ENCODE results near the gene FOXF1. TPM values are rescaled to one million over a fixed set of nuclear protein-coding genes. Genes with fewer than 3 reads are reported as not detected.

Gene FOXF1
- total and polyA plus RNA-seq, 2 of the 13 experiments (the other 11 are each of a cell fraction or from before 2014, with no cell fraction given): not detected

GRCh38 chr16:86554917-86555703 lies 44.8 kb downstream of the FOXF1 start, which contains the start of gene MTHFSD (continued):
- no peak for TF ChIP-seq POLR2AphosphoS2 (IDR thresholded peaks at IDR 0.05; ENCODE audit: low read depth, low read length)
- 0 out of 2 replicates have a peak, but pooled peaks have one; percentile 16 for TF ChIP-seq ELF3 (CRISPR knock-in tag; IDR thresholded peaks at IDR 0.05)
- TF ChIP-seq ZNF788 (CRISPR knock-in tag; IDR thresholded peaks at IDR 0.05; ENCODE audit: borderline replicate concordance): peak; percentile 80
- TF ChIP-seq FOXP1 (IDR thresholded peaks at IDR 0.05): no peak
- TF ChIP-seq FOXP1 (CRISPR knock-in tag; IDR thresholded peaks at IDR 0.05): no peak
- TF ChIP-seq ZNF619 (CRISPR knock-in tag; IDR thresholded peaks at IDR 0.05): peak; percentile 94
- TF ChIP-seq ATF7-NPFF (CRISPR knock-in tag; IDR thresholded peaks at IDR 0.05; ENCODE audit: low read depth): peak; percentile 49
- TF ChIP-seq KIAA2018 (CRISPR knock-in tag; IDR thresholded peaks at IDR 0.05; ENCODE audit: borderline replicate concordance): 0 out of 2 replicates have a peak, but pooled peaks have one; percentile 85
- TF ChIP-seq XRCC5 (optimal IDR thresholded peaks at IDR 0.05; ENCODE audit: low read length): peak; percentile 47
- 0 out of 2 replicates have a peak, but pooled peaks have one; percentile 62 for TF ChIP-seq ZNF782 (CRISPR knock-in tag; IDR thresholded peaks at IDR 0.05; ENCODE audit: borderline replicate concordance)
- TF ChIP-seq NR1H2 (CRISPR knock-in tag; IDR thresholded peaks at IDR 0.05; ENCODE audit: borderline replicate concordance, low read depth): no peak
- peak; percentile 30; the same call in 1 of the 2 replicates for TF ChIP-seq SOX5 (CRISPR knock-in tag; IDR thresholded peaks at IDR 0.05; ENCODE audit: borderline replicate concordance)
- TF ChIP-seq, protein P1, sequence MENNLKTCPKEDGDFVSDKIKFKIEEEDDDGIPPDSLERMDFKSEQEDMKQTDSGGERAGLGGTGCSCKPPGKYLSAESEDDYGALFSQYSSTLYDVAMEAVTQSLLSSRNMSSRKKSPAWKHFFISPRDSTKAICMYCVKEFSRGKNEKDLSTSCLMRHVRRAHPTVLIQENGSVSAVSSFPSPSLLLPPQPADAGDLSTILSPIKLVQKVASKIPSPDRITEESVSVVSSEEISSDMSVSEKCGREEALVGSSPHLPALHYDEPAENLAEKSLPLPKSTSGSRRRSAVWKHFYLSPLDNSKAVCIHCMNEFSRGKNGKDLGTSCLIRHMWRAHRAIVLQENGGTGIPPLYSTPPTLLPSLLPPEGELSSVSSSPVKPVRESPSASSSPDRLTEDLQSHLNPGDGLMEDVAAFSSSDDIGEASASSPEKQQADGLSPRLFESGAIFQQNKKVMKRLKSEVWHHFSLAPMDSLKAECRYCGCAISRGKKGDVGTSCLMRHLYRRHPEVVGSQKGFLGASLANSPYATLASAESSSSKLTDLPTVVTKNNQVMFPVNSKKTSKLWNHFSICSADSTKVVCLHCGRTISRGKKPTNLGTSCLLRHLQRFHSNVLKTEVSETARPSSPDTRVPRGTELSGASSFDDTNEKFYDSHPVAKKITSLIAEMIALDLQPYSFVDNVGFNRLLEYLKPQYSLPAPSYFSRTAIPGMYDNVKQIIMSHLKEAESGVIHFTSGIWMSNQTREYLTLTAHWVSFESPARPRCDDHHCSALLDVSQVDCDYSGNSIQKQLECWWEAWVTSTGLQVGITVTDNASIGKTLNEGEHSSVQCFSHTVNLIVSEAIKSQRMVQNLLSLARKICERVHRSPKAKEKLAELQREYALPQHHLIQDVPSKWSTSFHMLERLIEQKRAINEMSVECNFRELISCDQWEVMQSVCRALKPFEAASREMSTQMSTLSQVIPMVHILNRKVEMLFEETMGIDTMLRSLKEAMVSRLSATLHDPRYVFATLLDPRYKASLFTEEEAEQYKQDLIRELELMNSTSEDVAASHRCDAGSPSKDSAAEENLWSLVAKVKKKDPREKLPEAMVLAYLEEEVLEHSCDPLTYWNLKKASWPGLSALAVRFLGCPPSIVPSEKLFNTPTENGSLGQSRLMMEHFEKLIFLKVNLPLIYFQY (CRISPR knock-in tag; IDR thresholded peaks at IDR 0.05; ENCODE audit: borderline replicate concordance): no peak
- TF ChIP-seq DR1 (CRISPR knock-in tag; IDR thresholded peaks at IDR 0.05): peak; percentile 87
- peak; percentile 96 for TF ChIP-seq YEATS2 (CRISPR knock-in tag; IDR thresholded peaks at IDR 0.05; ENCODE audit: borderline replicate concordance)
- no peak for TF ChIP-seq MAF1 (CRISPR knock-in tag; IDR thresholded peaks at IDR 0.05; ENCODE audit: borderline replicate concordance)
- no peak for TF ChIP-seq HNRNPH1 (optimal IDR thresholded peaks at IDR 0.05; ENCODE audit: low read depth, low read length)
- TF ChIP-seq ZNF33B (CRISPR knock-in tag; IDR thresholded peaks at IDR 0.05): 0 out of 2 replicates have a peak, but pooled peaks have one; percentile 65

Data from HepG2 (cell line).